Parathyroid adenoma (tissue), 2 donors: ENCODE data around the gene AUTS2.

Experiments used
- H2AFZ ChIP-seq: fragments of 300-600 bp; sonication (generic); one replicate; pipeline ENCODE4 v1.7.0; 2017; ENCODE audit warnings: antibody characterized with exemption, mild to moderate bottlenecking
- H3K27ac ChIP-seq: fragments of 300-600 bp; sonication (generic); one replicate; pipeline ENCODE4 v1.7.0; 2017
- H3K27me3 ChIP-seq: fragments of 300-600 bp; sonication (generic); one replicate; pipeline ENCODE4 v1.7.0; 2017; ENCODE audit warnings: low read length; ENCODE audit not compliant: control insufficient read depth, insufficient read depth
- H3K36me3 ChIP-seq: fragments of 300-600 bp; sonication (generic); one replicate; pipeline ENCODE4 v1.7.0; 2017; ENCODE audit warnings: low read length; ENCODE audit not compliant: control insufficient read depth, insufficient read depth
- H3K4me1 ChIP-seq: fragments of 300-600 bp; sonication (generic); one replicate; pipeline ENCODE4 v1.7.0; 2017; ENCODE audit warnings: control low read depth
- H3K4me2 ChIP-seq: fragments of 300-600 bp; sonication (generic); one replicate; pipeline ENCODE4 v1.7.0; 2017; ENCODE audit warnings: low read length
- H3K4me3 ChIP-seq: fragments of 300-600 bp; sonication (generic); one replicate; pipeline ENCODE4 v1.7.0; 2017; ENCODE audit warnings: low read depth, low read length
- H3K79me2 ChIP-seq: fragments of 300-600 bp; sonication (generic); one replicate; pipeline ENCODE4 v1.7.0; 2017; ENCODE audit warnings: control low read depth
- H3K9ac ChIP-seq: fragments of 300-600 bp; sonication (generic); one replicate; pipeline ENCODE4 v1.7.0; 2017; ENCODE audit warnings: mild to moderate bottlenecking
- H3K9me3 ChIP-seq: fragments of 300-600 bp; sonication (generic); one replicate; pipeline ENCODE4 v1.7.0; 2017; ENCODE audit warnings: low read length; ENCODE audit not compliant: control insufficient read depth
- CTCF ChIP-seq: fragments of 300-600 bp; sonication (generic); IDR thresholded peaks from one replicate; pipeline ENCODE4 v1.7.0; 2017; ENCODE audit warnings: antibody characterized with exemption, mild to moderate bottlenecking
- donor health status: primary hyperparathyroidism.

Gene AUTS2

GRCh38 chr7:70660819-70661191, 1062.5 kb downstream of the AUTS2 start:
- Histone ChIP-seq H3K9me3 (no peaks in the 10 kb centered on the region), H3K9ac (no peak overlapping the region), H3K79me2 (no peaks in the 10 kb centered on the region), H3K27ac (no peak overlapping the region), H3K4me2 (no peak overlapping the region), H3K4me3 (no peak overlapping the region), H2AFZ (no peak overlapping the region), H3K36me3 (no peaks in the 10 kb centered on the region), H3K4me1 (no peaks in the 10 kb centered on the region), H3K27me3 (no peaks in the 10 kb centered on the region)
- no peak for TF ChIP-seq CTCF

- Histone ChIP-seq H3K36me3 (no peaks in the 10 kb centered on the region), H3K9me3 (no peaks in the 10 kb centered on the region), H3K9ac (no peak overlapping the region), H3K27ac (no peak overlapping the region), H3K79me2 (no peaks in the 10 kb centered on the region), H3K4me3 (no peak overlapping the region), H3K27me3 (no peaks in the 10 kb centered on the region), H2AFZ (no peak overlapping the region), H3K4me1 (no peaks in the 10 kb centered on the region), H3K4me2 (no peak overlapping the region)
- no peak for TF ChIP-seq CTCF
Measured at GRCh38 chr7:70663680-70664079, 1065.4 kb downstream of the AUTS2 start.

- Histone ChIP-seq H3K4me3 (no peak overlapping the region), H2AFZ (no peak overlapping the region)
Measured at GRCh38 chr7:70665997-70666396, 1067.7 kb downstream of the AUTS2 start.

GRCh38 chr7:70667406-70667805, 1069.1 kb downstream of the AUTS2 start:
- H3K27ac ChIP-seq: no peak overlapping the region
- H3K9me3 ChIP-seq: no peaks in the 10 kb centered on the region
- no peaks in the 10 kb centered on the region for H3K36me3 ChIP-seq
- no peaks in the 10 kb centered on the region for H3K27me3 ChIP-seq
- no peaks in the 10 kb centered on the region for H3K79me2 ChIP-seq
- H3K9ac ChIP-seq: no peak overlapping the region
- H3K4me1 ChIP-seq: no peaks in the 10 kb centered on the region
- H3K4me3 ChIP-seq: no peak overlapping the region
- no peak for TF ChIP-seq CTCF
- no peak overlapping the region for H3K4me2 ChIP-seq
- no peak overlapping the region for H2AFZ ChIP-seq

More at GRCh38 chr7:70665997-70666396, 1067.7 kb downstream of the AUTS2 start:
- H3K4me2 ChIP-seq: no peak overlapping the region
- no peak overlapping the region for H3K27ac ChIP-seq
- H3K4me1 ChIP-seq: no peaks in the 10 kb centered on the region
- no peak overlapping the region for H3K9ac ChIP-seq
- no peaks in the 10 kb centered on the region for H3K79me2 ChIP-seq
- H3K36me3 ChIP-seq: no peaks in the 10 kb centered on the region
- no peaks in the 10 kb centered on the region for H3K27me3 ChIP-seq
- no peaks in the 10 kb centered on the region for H3K9me3 ChIP-seq
- TF ChIP-seq CTCF: no peak

GRCh38 chr7:70668606-70669358, 1070.5 kb downstream of the AUTS2 start:
- H3K9ac ChIP-seq: no peak overlapping the region
- H2AFZ ChIP-seq: no peak overlapping the region
- no peaks in the 10 kb centered on the region for H3K9me3 ChIP-seq
- no peak overlapping the region for H3K4me3 ChIP-seq
- peaks cover 2% of the 10 kb centered on the region for H3K4me1 ChIP-seq
- no peak overlapping the region for H3K4me2 ChIP-seq
- no peak for TF ChIP-seq CTCF
- no peak overlapping the region for H3K27ac ChIP-seq
- H3K79me2 ChIP-seq: no peaks in the 10 kb centered on the region
- H3K27me3 ChIP-seq: no peaks in the 10 kb centered on the region
- H3K36me3 ChIP-seq: no peaks in the 10 kb centered on the region
